ENCODE data around the gene VPS8. TPM values are rescaled to one million over a fixed set of nuclear protein-coding genes. Genes with fewer than 3 reads are reported as not detected.

Gene VPS8
- total RNA-seq, 1 experiment from 2014 or later = 39.7 TPM

DNA sequence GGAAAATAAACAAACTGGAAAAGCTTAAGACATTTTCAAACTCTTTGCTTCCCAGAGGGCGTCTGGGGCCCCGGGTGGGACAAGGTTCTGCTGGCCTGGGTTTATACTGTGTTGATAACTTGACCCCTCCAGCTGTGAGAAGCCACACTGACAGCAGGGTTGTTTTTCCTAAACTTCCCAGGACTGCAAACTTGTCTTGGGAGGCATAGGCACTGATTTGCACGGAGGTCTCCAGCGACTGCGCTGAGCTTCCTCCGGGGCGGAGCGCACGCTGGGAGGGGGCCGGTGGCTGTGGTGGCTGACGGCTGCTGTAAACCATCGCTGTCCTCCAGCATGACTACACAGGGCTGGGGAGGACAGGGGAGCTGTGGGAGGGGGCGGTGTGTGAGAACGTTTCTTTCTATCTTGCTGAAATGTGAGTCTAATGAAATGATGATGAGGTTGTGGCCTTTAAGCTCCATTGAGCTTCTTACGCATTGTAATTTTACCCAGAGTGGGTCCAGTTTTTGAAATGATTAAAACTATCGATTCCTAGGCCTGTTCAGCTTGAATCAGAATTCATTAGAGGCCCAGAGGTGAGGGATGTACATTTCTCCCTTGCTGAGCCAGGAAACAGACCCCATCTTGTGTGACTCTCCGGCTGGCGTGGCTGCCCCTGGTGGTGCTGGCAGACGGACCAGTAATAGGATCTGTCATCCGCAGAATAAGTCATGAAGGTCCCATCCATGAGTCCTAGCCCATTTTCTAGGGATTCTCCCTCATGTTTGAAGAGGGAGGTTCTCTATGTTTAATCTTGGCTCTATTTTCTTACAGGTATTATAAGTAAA, 40.5 kb upstream of the VPS8 start:
- H3K4me1 Mint-ChIP-seq = peaks cover 28 to 36% of the 10 kb centered on the region in 2 experiments
- no peaks in the 10 kb centered on the region for H3K23me2 ChIP-seq (ENCODE audit: insufficient read length, low read depth, low read length, poor library complexity, severe bottlenecking)
- no peak overlapping the region for H3K9ac ChIP-seq (ENCODE audit: extremely low read depth, insufficient read length, low read length)
- no peaks in the 10 kb centered on the region for H3K27me3 ChIP-seq (ENCODE audit: insufficient read depth, low read length)
- no peak overlapping the region; a peak in 1 of 5 replicates for H3K4me3 Mint-ChIP-seq
- H3K27ac ChIP-seq (ENCODE audit: insufficient read length, low read depth, low read length) = no peak overlapping the region
- H2BK5ac ChIP-seq (ENCODE audit: insufficient read length, low read length) = no peak overlapping the region
- no peak overlapping the region for H4K91ac ChIP-seq (ENCODE audit: insufficient read length, low read depth, low read length)
- H3K27me3 Mint-ChIP-seq (ENCODE audit: low read depth) = peaks cover 10% of the 10 kb centered on the region
- H3K4ac ChIP-seq (ENCODE audit: low read depth, low read length) = no peak overlapping the region
- H3K23ac ChIP-seq (ENCODE audit: insufficient read length, low read depth, low read length) = no peak overlapping the region
- H3K79me2 ChIP-seq (ENCODE audit: insufficient read depth, low read length) = no peaks in the 10 kb centered on the region
- H3K14ac ChIP-seq (ENCODE audit: insufficient read depth, low read length) = no peak overlapping the region
- H4K20me1 ChIP-seq (ENCODE audit: control insufficient read depth, insufficient read depth, insufficient read length) = no peaks in the 10 kb centered on the region
- no peak overlapping the region for H4K5ac ChIP-seq (ENCODE audit: insufficient read length, low read depth, low read length)
- TF ChIP-seq, protein P1, sequence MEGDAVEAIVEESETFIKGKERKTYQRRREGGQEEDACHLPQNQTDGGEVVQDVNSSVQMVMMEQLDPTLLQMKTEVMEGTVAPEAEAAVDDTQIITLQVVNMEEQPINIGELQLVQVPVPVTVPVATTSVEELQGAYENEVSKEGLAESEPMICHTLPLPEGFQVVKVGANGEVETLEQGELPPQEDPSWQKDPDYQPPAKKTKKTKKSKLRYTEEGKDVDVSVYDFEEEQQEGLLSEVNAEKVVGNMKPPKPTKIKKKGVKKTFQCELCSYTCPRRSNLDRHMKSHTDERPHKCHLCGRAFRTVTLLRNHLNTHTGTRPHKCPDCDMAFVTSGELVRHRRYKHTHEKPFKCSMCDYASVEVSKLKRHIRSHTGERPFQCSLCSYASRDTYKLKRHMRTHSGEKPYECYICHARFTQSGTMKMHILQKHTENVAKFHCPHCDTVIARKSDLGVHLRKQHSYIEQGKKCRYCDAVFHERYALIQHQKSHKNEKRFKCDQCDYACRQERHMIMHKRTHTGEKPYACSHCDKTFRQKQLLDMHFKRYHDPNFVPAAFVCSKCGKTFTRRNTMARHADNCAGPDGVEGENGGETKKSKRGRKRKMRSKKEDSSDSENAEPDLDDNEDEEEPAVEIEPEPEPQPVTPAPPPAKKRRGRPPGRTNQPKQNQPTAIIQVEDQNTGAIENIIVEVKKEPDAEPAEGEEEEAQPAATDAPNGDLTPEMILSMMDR (conservative IDR thresholded peaks at IDR 0.05) = no peak
- no peak overlapping the region for H2BK15ac ChIP-seq (ENCODE audit: low read depth, low read length)
- no peak overlapping the region for H3K4me2 ChIP-seq (ENCODE audit: insufficient read depth, insufficient read length, low read length)
- no peak overlapping the region for H2AK5ac ChIP-seq (ENCODE audit: insufficient read length, low read length)
- H3K4me1 ChIP-seq (ENCODE audit: insufficient read depth, low read length) = no peaks in the 10 kb centered on the region
- no peaks in the 10 kb centered on the region for H3K79me1 ChIP-seq (ENCODE audit: insufficient read depth, low read depth, low read length, poor library complexity, severe bottlenecking)
- no peaks in the 10 kb centered on the region for H3K36me3 Mint-ChIP-seq (ENCODE audit: insufficient read depth in 1 of 3, low read depth in 3 of 3)
- no peak overlapping the region for H3K18ac ChIP-seq (ENCODE audit: insufficient read length, low read depth, low read length)
- H3K9me3 Mint-ChIP-seq = no peaks in the 10 kb centered on the region; a peak in 1 of 5 replicates
- H3K56ac ChIP-seq (ENCODE audit: insufficient read length, low read depth, low read length) = no peak overlapping the region
- H3K9me3 ChIP-seq (ENCODE audit: control insufficient read depth, low read depth, low read length) = no peaks in the 10 kb centered on the region
- peak overlapping the region in 1 of 3 experiments; percentile 67; a peak in 2 of 7 replicates for H3K27ac Mint-ChIP-seq
- no peak overlapping the region for H2BK120ac ChIP-seq (ENCODE audit: low read depth, low read length, poor library complexity, severe bottlenecking)
- H2BK12ac ChIP-seq (ENCODE audit: insufficient read length, low read depth, low read length) = no peak overlapping the region
- no peak overlapping the region for H2BK20ac ChIP-seq (ENCODE audit: low read depth, low read length, poor library complexity, severe bottlenecking)
- WGBS (ENCODE audit: extremely low coverage, insufficient read length, low lambda C conversion rate) = no CpG with 5 or more reads among the region's 20 CpGs
- H3T11ph ChIP-seq (ENCODE audit: low read length) = no peak overlapping the region
- no peak overlapping the region for H4K8ac ChIP-seq (replicated peaks; ENCODE audit: insufficient read length, low read depth, low read length)
- DNase-seq = no peak
- no peak overlapping the region for H2AFZ ChIP-seq (ENCODE audit: low read length)
